Panc1 (cell line): ENCODE results near the gene SSBP2. TPM values are rescaled to one million over a fixed set of nuclear protein-coding genes. Genes with fewer than 3 reads are reported as not detected.

Source experiments
- ATAC-seq: fragments of 200-7000 bp; cut with Tn5 transposase; 2 replicates; pipeline ENCODE4 v1.9.1; 2020; ENCODE audit warnings: mild to moderate bottlenecking, moderate library complexity
- BruUV-seq: library from RNA; stranded (reverse); fragments of 400-500 nt; replicated peaks from 2 replicates; lab custom pipeline; 2021; lab: Mats Ljungman, UMichigan
- CTCF ChIA-PET: fragments of 300-600 bp; sonication (Branson Sonifier 250); formaldehyde crosslinking; loops from one replicate; lab custom pipeline; 2022; ENCODE audit warnings: antibody characterized with exemption; lab: Charles Lee
- POLR2A ChIA-PET: fragments of 300-600 bp; sonication (Branson Sonifier 250); formaldehyde crosslinking; loops from one replicate; lab custom pipeline; 2022; ENCODE audit warnings: antibody characterized with exemption; lab: Charles Lee
- DNase-seq: peaks from one replicate; pipeline ENCODE4 v3.0.0-alpha.2; 2010; ENCODE audit warnings: low read depth, low spot score
- H3K27ac ChIP-seq: 2 replicates; pipeline ENCODE4 v1.5.1; 2011; ENCODE audit warnings: mild to moderate bottlenecking, low read length, inconsistent platforms
- H3K27me3 ChIP-seq: fragments of 200-500 bp; sonication (Bioruptor generic); 2 replicates; pipeline ENCODE4 v1.6.0; 2014; ENCODE audit warnings: low read length, inconsistent platforms; ENCODE audit not compliant: control insufficient read depth, insufficient read depth
- H3K36me3 ChIP-seq: fragments of 200-500 bp; sonication (Bioruptor generic); 2 replicates; pipeline ENCODE4 v1.5.1; 2014; ENCODE audit warnings: inconsistent platforms, mild to moderate bottlenecking, low read length, moderate library complexity; ENCODE audit not compliant: control insufficient read depth, insufficient read depth
- H3K4me1 ChIP-seq: 2 replicates; pipeline ENCODE4 v1.5.1; 2011; ENCODE audit warnings: inconsistent platforms, mild to moderate bottlenecking, low read length, moderate library complexity; ENCODE audit not compliant: control insufficient read depth, insufficient read depth
- H3K4me3 ChIP-seq, 2 experiments: 2 replicates each; pipeline ENCODE4 v1.5.1; 2011 to 2012; ENCODE audit warnings: low read depth in 2 of 2, low read length in 2 of 2, mild to moderate bottlenecking in 2 of 2, inconsistent platforms in 1 of 2, moderate library complexity in 1 of 2
- H3K9me3 ChIP-seq: fragments of 200-500 bp; sonication (Bioruptor generic); 2 replicates; pipeline ENCODE4 v1.5.1; 2014; ENCODE audit warnings: low read depth, mild to moderate bottlenecking, inconsistent platforms, low read length, moderate library complexity; ENCODE audit not compliant: control insufficient read depth, insufficient read depth
- CTCF ChIP-seq: fragments of 450-650 bp; IDR thresholded peaks from 2 replicates; pipeline ENCODE4 v1.5.1; 2017; ENCODE audit warnings: mild to moderate bottlenecking
- POLR2AphosphoS5 ChIP-seq: IDR thresholded peaks from 2 replicates; pipeline ENCODE4 v1.6.1; 2012; ENCODE audit warnings: mild to moderate bottlenecking, low read depth, low read length, moderate library complexity
- REST ChIP-seq, 2 experiments: IDR thresholded peaks; 2 replicates each; pipeline ENCODE4 v1.6.1; 2011 to 2012; ENCODE audit warnings: low read depth in 2 of 2, control low read depth in 1 of 2, low read length in 1 of 2, mild to moderate bottlenecking in 1 of 2, moderate library complexity in 1 of 2; ENCODE audit not compliant: insufficient read depth in 1 of 2
- SIN3A ChIP-seq: IDR thresholded peaks from 2 replicates; pipeline ENCODE4 v1.6.1; 2012; ENCODE audit warnings: low read depth, mild to moderate bottlenecking, low read length, moderate library complexity, borderline replicate concordance; ENCODE audit not compliant: insufficient read depth
- TCF7L2 ChIP-seq: IDR thresholded peaks from 2 replicates; pipeline ENCODE4 v1.6.1; 2011; ENCODE audit warnings: mild to moderate bottlenecking, low read depth, low read length, inconsistent platforms
- in situ Hi-C: cut with HindIII; loops from 2 replicates; pipeline ENCODE4 v1.10.0; 2016; ENCODE audit warnings: low sequenced_read_pairs, low pct_unique_long_range_greater_than_20kb
- intact Hi-C: fragments of 100-400 bp; cut with micrococcal nuclease; formaldehyde crosslinking; loops from one replicate; pipeline ENCODE4 v1.10.0; 2022; ENCODE audit not compliant: unreplicated experiment
- total RNA-seq: library from RNA; stranded (reverse); gene quantifications from one replicate; pipeline ENCODE4 v1.2.1, GENCODE V29; 2021; ENCODE audit not compliant: unreplicated experiment

The SSBP2 gene
- total RNA-seq, 1 experiment from 2014 or later, result 16.3 TPM

GRCh38 chr5:81555865-81556264, 195.0 kb downstream of the SSBP2 start:
- H3K27ac ChIP-seq, result no peak overlapping the region
- in situ Hi-C loops, result no loop called here
- intact Hi-C loops, result no loop called here
- POLR2A ChIA-PET, result no interaction called here
- H3K27me3 ChIP-seq, result no peaks in the 10 kb centered on the region
- DNase-seq, result no peak
- BruUV-seq, result no TSS peak
- CTCF ChIA-PET, result no interaction called here
- H3K9me3 ChIP-seq, result no peaks in the 10 kb centered on the region
- ATAC-seq, result no peak
- H3K4me3 ChIP-seq, result no peak overlapping the region
- H3K4me1 ChIP-seq, result peaks cover 14% of the 10 kb centered on the region; the same call in 1 of the 2 replicates
- TF ChIP-seq POLR2AphosphoS5 (no peak), TCF7L2 (no peak), CTCF (no peak), SIN3A (no peak), REST (IDR thresholded peaks at IDR 0.05; ENCODE audit: insufficient read depth in 1 of 2, low read depth in 2 of 2, low read length in 1 of 2) (no peak)
- H3K36me3 ChIP-seq, result no peaks in the 10 kb centered on the region; the same call in 1 of the 2 replicates

DNA sequence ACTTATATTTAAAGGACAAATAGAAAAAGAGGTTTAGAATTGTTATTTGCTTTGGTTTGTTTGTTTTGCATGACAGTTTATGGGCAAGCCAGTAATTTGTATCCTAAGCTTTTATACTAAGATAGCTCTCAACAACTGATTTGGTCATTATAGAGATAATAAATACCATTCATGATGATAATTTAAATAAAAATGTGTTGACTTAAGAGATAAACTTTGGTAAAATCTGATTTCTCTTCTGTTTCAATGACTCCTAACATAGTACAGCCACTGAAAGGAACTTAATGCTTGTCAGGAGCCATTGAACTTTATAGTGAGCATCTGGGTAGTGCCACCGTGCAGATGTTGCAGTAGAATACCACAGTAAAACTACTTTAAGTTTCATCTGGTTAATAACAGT, 196.2 kb downstream of the SSBP2 start:
- Histone ChIP-seq H3K9me3 (no peaks in the 10 kb centered on the region), H3K4me1 (peaks cover 14% of the 10 kb centered on the region; the same call in 1 of the 2 replicates), H3K36me3 (no peaks in the 10 kb centered on the region), H3K27me3 (no peaks in the 10 kb centered on the region), H3K4me3 (no peak overlapping the region), H3K27ac (no peak overlapping the region)
- no TSS peak for BruUV-seq
- intact Hi-C loops (no loop called here), in situ Hi-C loops (no loop called here)
- ATAC-seq, result no peak
- POLR2A ChIA-PET, result no interaction called here
- no peak for DNase-seq
- CTCF ChIA-PET, result no interaction called here
- TF ChIP-seq POLR2AphosphoS5, result no peak
- TF ChIP-seq REST (IDR thresholded peaks at IDR 0.05; ENCODE audit: insufficient read depth in 1 of 2, low read depth in 2 of 2, low read length in 1 of 2), result no peak
- TF ChIP-seq TCF7L2, result peak; percentile 73
- TF ChIP-seq CTCF, result no peak
- TF ChIP-seq SIN3A, result no peak
